ENCODE results near the gene EYA2. TPM values are rescaled to one million over a fixed set of nuclear protein-coding genes. Genes with fewer than 3 reads are reported as not detected.

The EYA2 gene
- total and polyA plus RNA-seq, 2 of the 4 experiments (the other 2 are of a cell fraction): 2.3 to 5.4 TPM

- WGBS, 2 experiments (ENCODE audit: extremely low coverage in 2 of 2, insufficient read length in 1 of 2): 88% methylated on average over 5 of the region's 8 CpGs; no CpG with 5 or more reads in 1 of the 2 experiments
- ChIA-PET CTCF (interaction anchor here (1.5 kb wide), 1 partner anchor 153 kb away, joined by 3 read pairs; no protein-coding TSS in a partner anchor), POLR2A (ENCODE audit: unreplicated experiment) (no interaction called here)
- Histone ChIP-seq H3K36me3 (ENCODE audit: control insufficient read depth, insufficient read depth, low read length) (peaks cover 42% of the 10 kb centered on the region), H2AK9ac (replicated peaks; ENCODE audit: low read depth, low read length, poor library complexity) (peak overlapping the region; percentile 74), H2BK5ac (ENCODE audit: low read depth, low read length, poor library complexity, severe bottlenecking) (peak overlapping the region; percentile 93), H3K4me1 (ENCODE audit: control insufficient read depth, insufficient read depth, low read length) (peaks cover 18% of the 10 kb centered on the region), H3K79me1 (ENCODE audit: low read depth in 1 of 2, low read length in 2 of 2) (peaks cover 22 to 61% of the 10 kb centered on the region in 2 experiments), H3K4me2 (ENCODE audit: low read depth, low read length) (no peak overlapping the region), H3K9me3 (ENCODE audit: control insufficient read depth, insufficient read depth, low read length) (no peaks in the 10 kb centered on the region), H2BK120ac (ENCODE audit: low read depth, low read length) (peak overlapping the region; percentile 92), H3K27ac (ENCODE audit: insufficient read depth, low read length) (peak overlapping the region; percentile 78), H3K56ac (ENCODE audit: extremely low read depth, insufficient read depth, low read length) (peak overlapping the region; percentile 52; the same call in 1 of the 2 replicates), H4K91ac (ENCODE audit: insufficient read depth, low read depth, low read length) (peak overlapping the region; percentile 95), H3K9ac (ENCODE audit: low read depth, low read length) (peak overlapping the region; percentile 35), H2AK5ac (ENCODE audit: low read depth, low read length) (peak overlapping the region; percentile 85), H3K4ac (ENCODE audit: low read depth, low read length) (peak overlapping the region; percentile 96), H3K4me3 (ENCODE audit: insufficient read depth, low read depth, low read length) (no peak overlapping the region), H2BK20ac (ENCODE audit: low read depth, low read length) (peak overlapping the region; percentile 93), H4K20me1 (ENCODE audit: insufficient read depth, low read length) (no peaks in the 10 kb centered on the region), H3K27me3 (ENCODE audit: control insufficient read depth, insufficient read depth, low read length) (no peaks in the 10 kb centered on the region), H2BK15ac (ENCODE audit: low read depth, low read length) (peak overlapping the region; percentile 84), H3K9me1 (ENCODE audit: insufficient read depth, low read length) (peaks cover 16% of the 10 kb centered on the region), H2AFZ (replicated peaks; ENCODE audit: low read length, poor library complexity) (peak overlapping the region; percentile 15), H3K18ac (ENCODE audit: low read depth, low read length) (peak overlapping the region; percentile 90), H3K14ac (replicated peaks; ENCODE audit: low read depth, low read length) (peak overlapping the region; percentile 98), H3K23ac (ENCODE audit: low read depth, low read length) (peak overlapping the region; percentile 65), H4K8ac (ENCODE audit: low read depth in 2 of 2, low read length in 2 of 2) (peak overlapping the region; percentile 63 to 92; a peak in 3 of 4 replicates), H4K5ac (ENCODE audit: low read depth, low read length) (peak overlapping the region; percentile 83)
- TF ChIP-seq MAFK (IDR thresholded peaks at IDR 0.05; ENCODE audit: low read depth, low read length) (no peak), NFE2L2 (IDR thresholded peaks at IDR 0.05; ENCODE audit: low read depth, low read length) (no peak), FOS (IDR thresholded peaks at IDR 0.05; ENCODE audit: low read depth, low read length) (no peak), CHD1 (IDR thresholded peaks at IDR 0.05; ENCODE audit: low read depth, low read length) (no peak), RAD21 (IDR thresholded peaks at IDR 0.05; ENCODE audit: low read length) (no peak), BHLHE40 (IDR thresholded peaks at IDR 0.05; ENCODE audit: low read depth, low read length) (no peak), POLR2A (IDR thresholded peaks at IDR 0.05; ENCODE audit: low read depth, low read length) (no peak), RCOR1 (IDR thresholded peaks at IDR 0.05; ENCODE audit: insufficient replicate concordance, low read length) (no peak), RFX5 (IDR thresholded peaks at IDR 0.05; ENCODE audit: low read depth, low read length) (no peak), SMC3 (IDR thresholded peaks at IDR 0.05; ENCODE audit: low read depth, low read length) (no peak), MAZ (IDR thresholded peaks at IDR 0.05; ENCODE audit: borderline replicate concordance, low read depth, low read length) (no peak), CEBPB (IDR thresholded peaks at IDR 0.05; ENCODE audit: low read depth, low read length) (no peak), MXI1 (IDR thresholded peaks at IDR 0.05; ENCODE audit: borderline replicate concordance, low read depth, low read length) (no peak)
- TF ChIP-seq, protein P1, sequence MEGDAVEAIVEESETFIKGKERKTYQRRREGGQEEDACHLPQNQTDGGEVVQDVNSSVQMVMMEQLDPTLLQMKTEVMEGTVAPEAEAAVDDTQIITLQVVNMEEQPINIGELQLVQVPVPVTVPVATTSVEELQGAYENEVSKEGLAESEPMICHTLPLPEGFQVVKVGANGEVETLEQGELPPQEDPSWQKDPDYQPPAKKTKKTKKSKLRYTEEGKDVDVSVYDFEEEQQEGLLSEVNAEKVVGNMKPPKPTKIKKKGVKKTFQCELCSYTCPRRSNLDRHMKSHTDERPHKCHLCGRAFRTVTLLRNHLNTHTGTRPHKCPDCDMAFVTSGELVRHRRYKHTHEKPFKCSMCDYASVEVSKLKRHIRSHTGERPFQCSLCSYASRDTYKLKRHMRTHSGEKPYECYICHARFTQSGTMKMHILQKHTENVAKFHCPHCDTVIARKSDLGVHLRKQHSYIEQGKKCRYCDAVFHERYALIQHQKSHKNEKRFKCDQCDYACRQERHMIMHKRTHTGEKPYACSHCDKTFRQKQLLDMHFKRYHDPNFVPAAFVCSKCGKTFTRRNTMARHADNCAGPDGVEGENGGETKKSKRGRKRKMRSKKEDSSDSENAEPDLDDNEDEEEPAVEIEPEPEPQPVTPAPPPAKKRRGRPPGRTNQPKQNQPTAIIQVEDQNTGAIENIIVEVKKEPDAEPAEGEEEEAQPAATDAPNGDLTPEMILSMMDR (conservative IDR thresholded peaks at IDR 0.05; ENCODE audit: low read depth, low read length): no peak
- TF ChIP-seq, protein P2, sequence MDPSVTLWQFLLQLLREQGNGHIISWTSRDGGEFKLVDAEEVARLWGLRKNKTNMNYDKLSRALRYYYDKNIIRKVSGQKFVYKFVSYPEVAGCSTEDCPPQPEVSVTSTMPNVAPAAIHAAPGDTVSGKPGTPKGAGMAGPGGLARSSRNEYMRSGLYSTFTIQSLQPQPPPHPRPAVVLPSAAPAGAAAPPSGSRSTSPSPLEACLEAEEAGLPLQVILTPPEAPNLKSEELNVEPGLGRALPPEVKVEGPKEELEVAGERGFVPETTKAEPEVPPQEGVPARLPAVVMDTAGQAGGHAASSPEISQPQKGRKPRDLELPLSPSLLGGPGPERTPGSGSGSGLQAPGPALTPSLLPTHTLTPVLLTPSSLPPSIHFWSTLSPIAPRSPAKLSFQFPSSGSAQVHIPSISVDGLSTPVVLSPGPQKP (IDR thresholded peaks at IDR 0.05; ENCODE audit: borderline replicate concordance, low read depth, low read length): no peak
- TF ChIP-seq, protein P3, sequence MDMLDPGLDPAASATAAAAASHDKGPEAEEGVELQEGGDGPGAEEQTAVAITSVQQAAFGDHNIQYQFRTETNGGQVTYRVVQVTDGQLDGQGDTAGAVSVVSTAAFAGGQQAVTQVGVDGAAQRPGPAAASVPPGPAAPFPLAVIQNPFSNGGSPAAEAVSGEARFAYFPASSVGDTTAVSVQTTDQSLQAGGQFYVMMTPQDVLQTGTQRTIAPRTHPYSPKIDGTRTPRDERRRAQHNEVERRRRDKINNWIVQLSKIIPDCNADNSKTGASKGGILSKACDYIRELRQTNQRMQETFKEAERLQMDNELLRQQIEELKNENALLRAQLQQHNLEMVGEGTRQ (IDR thresholded peaks at IDR 0.05; ENCODE audit: low read depth, low read length): no peak
- in situ Hi-C loops (cut with MboI; ENCODE audit: low sequenced_read_pairs) (no loop called here), dilution Hi-C loops (cut with HindIII; ENCODE audit: low sequenced_read_pairs, unreplicated experiment) (no loop called here), intact Hi-C loops (cut with micrococcal nuclease) (no loop called here)
- peak; percentile 12; the same call in 1 of the 2 replicates for ATAC-seq (ENCODE audit: low read depth)
- peak; percentile 57 for DNase-seq
- no TSS peak for BruUV-seq (replicated peaks)
Observed at GRCh38 chr20:47230811-47231256, 336.2 kb downstream of the EYA2 start.

All from IMR-90 (cell line).